Keratinocyte (primary cell): ENCODE results near the gene APCDD1.

ENCODE experiments used
- CTCF ChIP-seq, 3 experiments: IDR thresholded peaks in 1 of 3; conservative IDR thresholded peaks in 1 of 3; optimal IDR thresholded peaks in 1 of 3; 2 replicates in 2 of 3; 3 replicates in 1 of 3; pipeline versions ENCODE3 to v1.5.1; 2011; ENCODE audit warnings: low read length in 3 of 3, mild to moderate bottlenecking in 3 of 3, moderate library complexity in 2 of 3, control low read depth in 1 of 3, inconsistent platforms in 1 of 3; ENCODE audit not compliant: insufficient read depth in 2 of 3; ENCODE audit errors: extremely low read depth in 1 of 3
- EZH2 ChIP-seq: IDR thresholded peaks from one replicate; pipeline ENCODE4 v1.6.1; 2012; ENCODE audit warnings: inconsistent platforms, mild to moderate bottlenecking, low read length, moderate library complexity

DNA sequence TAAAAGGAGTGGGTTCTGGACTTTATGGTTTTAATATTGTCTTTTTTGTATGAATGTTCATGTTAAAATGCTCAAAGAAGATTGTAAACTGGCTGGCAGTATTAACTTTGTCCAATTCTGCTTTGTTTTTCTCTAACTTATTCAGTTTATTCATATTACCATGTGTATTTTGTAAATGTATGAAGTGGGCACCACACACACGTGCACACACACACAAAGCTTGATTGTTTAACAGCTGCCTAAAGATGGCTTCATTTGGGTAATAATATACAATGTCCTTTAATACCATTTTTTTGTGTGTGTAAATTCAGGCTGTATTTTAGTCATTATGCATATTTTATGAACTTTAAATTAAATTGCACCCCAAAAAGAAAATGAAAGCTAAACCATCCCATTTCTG, 11.4 kb upstream of the APCDD1 start:
- TF ChIP-seq CTCF (optimal IDR thresholded peaks at IDR 0.05 in 1 of 3, IDR thresholded peaks at IDR 0.05 in 1 of 3, conservative IDR thresholded peaks at IDR 0.05 in 1 of 3; ENCODE audit: extremely low read depth in 1 of 3, insufficient read depth in 2 of 3, low read length in 3 of 3), result no peak
- TF ChIP-seq EZH2, result no peak
